ENCODE measurements around the gene LRP1.

The LRP1 gene

DNA sequence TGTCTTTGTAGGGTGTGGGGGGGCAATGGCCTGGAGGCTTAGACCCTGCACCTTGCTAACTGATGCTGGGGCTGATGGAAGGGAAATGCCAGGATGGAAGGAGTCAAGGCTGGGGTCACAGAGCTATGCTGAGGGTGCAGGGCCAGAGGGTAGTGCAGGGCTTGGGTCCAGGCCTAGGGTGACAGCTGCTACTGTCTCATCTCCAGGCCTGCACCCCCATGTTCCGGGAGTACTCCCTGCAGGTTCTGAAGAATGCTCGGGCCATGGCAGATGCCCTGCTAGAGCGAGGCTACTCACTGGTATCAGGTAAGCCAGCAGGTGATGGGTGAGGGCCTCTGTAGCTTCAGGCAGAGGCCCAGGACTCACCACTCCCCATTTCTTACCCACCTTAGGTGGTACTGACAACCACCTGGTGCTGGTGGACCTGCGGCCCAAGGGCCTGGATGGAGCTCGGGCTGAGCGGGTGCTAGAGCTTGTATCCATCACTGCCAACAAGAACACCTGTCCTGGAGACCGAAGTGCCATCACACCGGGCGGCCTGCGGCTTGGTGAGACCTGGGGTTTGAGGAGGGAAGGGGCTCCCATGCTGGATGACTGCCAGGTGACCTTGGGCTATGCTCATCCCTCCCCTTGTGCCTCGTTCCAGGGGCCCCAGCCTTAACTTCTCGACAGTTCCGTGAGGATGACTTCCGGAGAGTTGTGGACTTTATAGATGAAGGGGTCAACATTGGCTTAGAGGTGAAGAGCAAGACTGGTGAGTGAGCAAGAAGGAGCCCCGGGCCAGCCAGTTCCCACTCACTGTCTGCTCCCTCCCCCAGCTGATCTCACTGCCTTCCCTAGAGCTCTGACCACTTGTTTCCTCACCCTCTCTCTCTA is 105.3 kb downstream of the LRP1 start:
- H3K9me3 ChIP-seq (ENCODE audit: control insufficient read depth in 5 of 5, low read length in 5 of 5), result no peaks in the 10 kb centered on the region
- peaks cover 26 to 33% (median 28%) of the 10 kb centered on the region in 5 donors for H3K27me3 ChIP-seq (ENCODE audit: control insufficient read depth in 5 of 5, insufficient read depth in 4 of 5, low read length in 5 of 5)
- no peak overlapping the region for H3K9ac ChIP-seq (ENCODE audit: low read length in 5 of 5)
- H3K27ac ChIP-seq (ENCODE audit: low read depth, low read length), result no peak overlapping the region
- peaks cover 2 to 55% (median 49%) of the 10 kb centered on the region in 5 donors for H3K4me1 ChIP-seq (ENCODE audit: control insufficient read depth in 5 of 5, insufficient read depth in 5 of 5, low read length in 5 of 5)
- H3K4me3 ChIP-seq (ENCODE audit: low read depth in 1 of 5, low read length in 5 of 5), result no peak overlapping the region
- H3K36me3 ChIP-seq (ENCODE audit: control insufficient read depth in 5 of 5, insufficient read depth in 5 of 5, low read length in 5 of 5), result peaks cover 0 to 37% (median 32%) of the 10 kb centered on the region in 5 donors

DNA sequence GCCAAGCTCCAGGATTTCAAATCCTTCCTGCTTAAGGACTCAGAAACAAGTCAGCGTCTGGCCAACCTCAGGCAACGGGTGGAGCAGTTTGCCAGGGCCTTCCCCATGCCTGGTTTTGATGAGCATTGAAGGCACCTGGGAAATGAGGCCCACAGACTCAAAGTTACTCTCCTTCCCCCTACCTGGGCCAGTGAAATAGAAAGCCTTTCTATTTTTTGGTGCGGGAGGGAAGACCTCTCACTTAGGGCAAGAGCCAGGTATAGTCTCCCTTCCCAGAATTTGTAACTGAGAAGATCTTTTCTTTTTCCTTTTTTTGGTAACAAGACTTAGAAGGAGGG is 105.9 kb downstream of the LRP1 start:
- Histone ChIP-seq H3K27me3 (ENCODE audit: control insufficient read depth in 5 of 5, insufficient read depth in 4 of 5, low read length in 5 of 5) (peaks cover 26 to 34% (median 28%) of the 10 kb centered on the region in 5 donors), H3K9me3 (ENCODE audit: control insufficient read depth in 5 of 5, low read length in 5 of 5) (no peaks in the 10 kb centered on the region), H3K27ac (ENCODE audit: low read depth, low read length) (no peak overlapping the region), H3K36me3 (ENCODE audit: control insufficient read depth in 5 of 5, insufficient read depth in 5 of 5, low read length in 5 of 5) (peaks cover 0 to 37% (median 32%) of the 10 kb centered on the region in 5 donors), H3K9ac (ENCODE audit: low read length in 5 of 5) (no peak overlapping the region), H3K4me3 (ENCODE audit: low read depth in 1 of 5, low read length in 5 of 5) (no peak overlapping the region), H3K4me1 (ENCODE audit: control insufficient read depth in 5 of 5, insufficient read depth in 5 of 5, low read length in 5 of 5) (peaks cover 4 to 55% (median 51%) of the 10 kb centered on the region in 5 donors)

DNA sequence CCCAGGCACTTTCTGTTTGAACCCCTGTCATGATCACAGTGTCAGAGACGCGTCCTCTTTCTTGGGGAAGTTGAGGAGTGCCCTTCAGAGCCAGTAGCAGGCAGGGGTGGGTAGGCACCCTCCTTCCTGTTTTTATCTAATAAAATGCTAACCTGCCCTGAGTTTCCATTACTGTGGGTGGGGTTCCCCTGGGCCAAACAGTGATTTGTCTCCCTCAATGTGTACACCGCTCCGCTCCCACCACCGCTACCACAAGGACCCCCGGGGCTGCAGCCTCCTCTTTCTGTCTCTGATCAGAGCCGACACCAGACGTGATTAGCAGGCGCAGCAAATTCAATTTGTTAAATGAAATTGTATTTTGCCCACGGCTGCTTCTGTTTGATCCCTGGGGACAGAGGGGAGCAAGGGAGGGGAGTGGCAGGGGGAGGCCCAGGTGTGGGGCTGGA is 106.3 kb downstream of the LRP1 start:
- Histone ChIP-seq H3K4me3 (ENCODE audit: low read depth in 1 of 5, low read length in 5 of 5) (no peak overlapping the region), H3K4me1 (ENCODE audit: control insufficient read depth in 5 of 5, insufficient read depth in 5 of 5, low read length in 5 of 5) (peaks cover 4 to 55% (median 51%) of the 10 kb centered on the region in 5 donors), H3K9me3 (ENCODE audit: control insufficient read depth in 5 of 5, low read length in 5 of 5) (no peaks in the 10 kb centered on the region), H3K27me3 (ENCODE audit: control insufficient read depth in 5 of 5, insufficient read depth in 4 of 5, low read length in 5 of 5) (peaks cover 28 to 38% (median 29%) of the 10 kb centered on the region in 5 donors), H3K36me3 (ENCODE audit: control insufficient read depth in 5 of 5, insufficient read depth in 5 of 5, low read length in 5 of 5) (peaks cover 0 to 37% (median 32%) of the 10 kb centered on the region in 5 donors), H3K27ac (ENCODE audit: low read depth, low read length) (no peak overlapping the region), H3K9ac (ENCODE audit: low read length in 5 of 5) (no peak overlapping the region)

- H3K4me3 ChIP-seq (ENCODE audit: low read depth in 1 of 5, low read length in 5 of 5), result peak overlapping the region in 3 of 5 donors; percentile 36 to 51 (median 47)
- no peak overlapping the region for H3K9ac ChIP-seq (ENCODE audit: low read length in 5 of 5)
- no peak overlapping the region for H3K27ac ChIP-seq (ENCODE audit: low read depth, low read length)
- H3K27me3 ChIP-seq (ENCODE audit: control insufficient read depth in 5 of 5, insufficient read depth in 4 of 5, low read length in 5 of 5), result peaks cover 28 to 44% (median 34%) of the 10 kb centered on the region in 5 donors
- peaks cover 0 to 37% (median 32%) of the 10 kb centered on the region in 5 donors for H3K36me3 ChIP-seq (ENCODE audit: control insufficient read depth in 5 of 5, insufficient read depth in 5 of 5, low read length in 5 of 5)
- no peaks in the 10 kb centered on the region for H3K9me3 ChIP-seq (ENCODE audit: control insufficient read depth in 5 of 5, low read length in 5 of 5)
- peaks cover 2 to 55% (median 51%) of the 10 kb centered on the region in 5 donors for H3K4me1 ChIP-seq (ENCODE audit: control insufficient read depth in 5 of 5, insufficient read depth in 5 of 5, low read length in 5 of 5)
These were observed 106.9 kb downstream of the LRP1 start for GRCh38 chr12:57235017-57235727.

DNA sequence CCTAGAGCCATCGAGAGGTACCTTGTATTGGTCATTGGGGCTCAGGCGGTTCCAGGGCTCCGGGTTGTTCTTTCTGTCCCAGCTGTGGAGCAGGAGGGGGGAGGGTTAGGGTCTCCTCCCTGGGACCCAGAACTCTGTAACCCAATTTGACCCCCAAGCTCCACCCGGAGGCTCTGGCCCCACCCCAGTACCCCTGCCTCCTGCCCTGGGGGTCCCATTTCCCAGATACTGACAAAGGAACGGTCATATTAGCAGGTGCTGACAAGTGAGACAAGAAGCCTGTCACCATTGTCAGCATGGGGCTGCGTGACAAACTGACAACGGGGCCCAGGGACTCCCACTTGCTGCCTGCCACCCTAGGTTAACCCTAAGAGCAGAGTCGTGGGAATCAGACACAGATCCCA is 107.4 kb downstream of the LRP1 start:
- Histone ChIP-seq H3K9me3 (ENCODE audit: control insufficient read depth in 5 of 5, low read length in 5 of 5) (no peaks in the 10 kb centered on the region), H3K4me1 (ENCODE audit: control insufficient read depth in 5 of 5, insufficient read depth in 5 of 5, low read length in 5 of 5) (peaks cover 4 to 55% (median 51%) of the 10 kb centered on the region in 5 donors), H3K4me3 (ENCODE audit: low read depth in 1 of 5, low read length in 5 of 5) (peak overlapping the region in 4 of 5 donors; percentile 11 to 51 (median 42)), H3K27me3 (ENCODE audit: control insufficient read depth in 5 of 5, insufficient read depth in 4 of 5, low read length in 5 of 5) (peaks cover 33 to 49% (median 39%) of the 10 kb centered on the region in 5 donors), H3K36me3 (ENCODE audit: control insufficient read depth in 5 of 5, insufficient read depth in 5 of 5, low read length in 5 of 5) (peaks cover 0 to 37% (median 32%) of the 10 kb centered on the region in 5 donors), H3K9ac (ENCODE audit: low read length in 5 of 5) (no peak overlapping the region), H3K27ac (ENCODE audit: low read depth, low read length) (no peak overlapping the region)

DNA sequence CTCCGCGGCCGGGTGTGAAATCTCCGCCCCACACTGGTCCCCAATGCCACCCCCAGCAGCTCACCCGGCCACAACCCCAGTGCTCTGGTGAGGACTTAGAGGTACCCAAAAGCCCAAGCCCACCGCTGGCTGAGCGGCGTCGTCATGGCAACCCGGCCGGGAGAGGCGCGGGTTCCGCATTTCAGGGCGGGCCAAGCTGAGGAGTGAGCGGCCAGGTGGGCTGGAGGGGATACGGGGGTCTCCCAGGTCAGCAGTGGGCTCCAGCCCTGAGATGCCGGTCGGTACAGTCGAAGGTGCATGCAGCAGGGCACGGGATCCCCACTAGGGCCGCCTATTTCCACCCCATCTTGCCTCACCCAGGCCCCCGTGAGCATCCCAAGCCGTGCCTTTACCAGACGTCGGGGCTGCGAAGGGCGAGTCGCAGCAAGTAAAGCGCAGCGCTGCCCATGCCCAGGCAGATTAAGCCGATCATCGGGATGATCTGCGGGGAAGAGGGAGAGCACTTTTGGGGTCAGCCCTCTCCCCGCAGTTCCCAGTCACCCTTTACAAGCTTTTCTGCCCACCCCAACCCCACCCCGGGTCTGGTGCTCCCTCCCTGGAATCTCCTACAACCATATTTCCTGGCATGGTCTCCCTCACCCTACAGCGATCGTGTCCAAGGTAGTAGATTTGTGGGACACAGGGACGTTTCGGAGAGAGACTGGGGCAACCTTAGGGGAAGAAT is 108.1 kb downstream of the LRP1 start:
- peak overlapping the region in 4 of 5 donors; percentile 23 to 55 (median 49) for H3K4me3 ChIP-seq (ENCODE audit: low read depth in 1 of 5, low read length in 5 of 5)
- H3K36me3 ChIP-seq (ENCODE audit: control insufficient read depth in 5 of 5, insufficient read depth in 5 of 5, low read length in 5 of 5), result peaks cover 0 to 33% (median 32%) of the 10 kb centered on the region in 5 donors
- H3K27me3 ChIP-seq (ENCODE audit: control insufficient read depth in 5 of 5, insufficient read depth in 4 of 5, low read length in 5 of 5), result peaks cover 39 to 55% (median 45%) of the 10 kb centered on the region in 5 donors
- peaks cover 4 to 55% (median 51%) of the 10 kb centered on the region in 5 donors for H3K4me1 ChIP-seq (ENCODE audit: control insufficient read depth in 5 of 5, insufficient read depth in 5 of 5, low read length in 5 of 5)
- H3K9ac ChIP-seq (ENCODE audit: low read length in 5 of 5), result no peak overlapping the region
- H3K27ac ChIP-seq (ENCODE audit: low read depth, low read length), result no peak overlapping the region
- H3K9me3 ChIP-seq (ENCODE audit: control insufficient read depth in 5 of 5, low read length in 5 of 5), result no peaks in the 10 kb centered on the region

- Histone ChIP-seq H3K4me3 (ENCODE audit: low read depth in 1 of 5, low read length in 5 of 5) (peak overlapping the region in 4 of 5 donors; percentile 23 to 55 (median 49)), H3K36me3 (ENCODE audit: control insufficient read depth in 5 of 5, insufficient read depth in 5 of 5, low read length in 5 of 5) (peaks cover 0 to 27% (median 26%) of the 10 kb centered on the region in 5 donors), H3K27ac (ENCODE audit: low read depth, low read length) (no peak overlapping the region), H3K9ac (ENCODE audit: low read length in 5 of 5) (no peak overlapping the region), H3K9me3 (ENCODE audit: control insufficient read depth in 5 of 5, low read length in 5 of 5) (no peaks in the 10 kb centered on the region), H3K4me1 (ENCODE audit: control insufficient read depth in 5 of 5, insufficient read depth in 5 of 5, low read length in 5 of 5) (peaks cover 4 to 56% (median 49%) of the 10 kb centered on the region in 5 donors), H3K27me3 (ENCODE audit: control insufficient read depth in 5 of 5, insufficient read depth in 4 of 5, low read length in 5 of 5) (peaks cover 46 to 62% (median 52%) of the 10 kb centered on the region in 5 donors)
These were observed 108.8 kb downstream of the LRP1 start for GRCh38 chr12:57236925-57237595.

DNA sequence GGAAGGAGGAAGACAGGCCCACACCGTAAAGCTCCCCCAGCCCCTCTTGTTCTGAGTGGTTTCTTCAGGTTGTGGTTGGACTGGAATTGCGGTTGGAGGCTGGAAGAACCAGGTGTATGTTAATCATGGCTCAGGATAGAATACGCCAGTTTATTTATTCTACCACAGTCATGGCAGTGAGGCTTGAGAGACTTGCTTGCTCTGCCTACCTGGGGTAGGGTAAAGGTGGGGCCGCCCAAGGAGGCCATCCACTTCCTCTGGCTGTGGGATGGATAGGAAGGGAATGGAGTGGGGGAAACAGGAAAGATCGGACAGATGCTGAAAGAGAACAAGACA is 109.3 kb downstream of the LRP1 start:
- peaks cover 4 to 61% (median 53%) of the 10 kb centered on the region in 5 donors for H3K4me1 ChIP-seq (ENCODE audit: control insufficient read depth in 5 of 5, insufficient read depth in 5 of 5, low read length in 5 of 5)
- no peaks in the 10 kb centered on the region for H3K9me3 ChIP-seq (ENCODE audit: control insufficient read depth in 5 of 5, low read length in 5 of 5)
- peaks cover 0 to 22% (median 21%) of the 10 kb centered on the region in 5 donors for H3K36me3 ChIP-seq (ENCODE audit: control insufficient read depth in 5 of 5, insufficient read depth in 5 of 5, low read length in 5 of 5)
- peak overlapping the region in 2 of 5 donors; percentile 63 to 70 for H3K4me3 ChIP-seq (ENCODE audit: low read depth in 1 of 5, low read length in 5 of 5)
- H3K9ac ChIP-seq (ENCODE audit: low read length in 5 of 5), result no peak overlapping the region
- H3K27ac ChIP-seq (ENCODE audit: low read depth, low read length), result no peak overlapping the region
- peaks cover 51 to 67% (median 57%) of the 10 kb centered on the region in 5 donors for H3K27me3 ChIP-seq (ENCODE audit: control insufficient read depth in 5 of 5, insufficient read depth in 4 of 5, low read length in 5 of 5)
